Mesangial cell (primary cell): ENCODE results near the gene ABCC10. TPM values are rescaled to one million over a fixed set of nuclear protein-coding genes. Genes with fewer than 3 reads are reported as not detected.

ENCODE experiments used
- total RNA-seq: library from RNA; depleted of rRNA; stranded (reverse); fragments of >200 nt; gene quantifications from 2 replicates; pipeline ENCODE4 v1.2.3, GENCODE V29; 2015

The ABCC10 gene
- 23.5 and 32.1 TPM in 2 replicates for total RNA-seq

GRCh38 chr6:43427406-43428111 is at the start of gene ABCC10:
ABCC10 (plus strand) TSS chr6:43427541; CDS start chr6:43427979, 438 bp downstream.

GRCh38 chr6:43455531-43456428 is 28.4 kb downstream of the ABCC10 start, which contains the start of gene DLK2:
DLK2 (minus strand) TSS chr6:43455548; CDS start chr6:43454825, 723 bp downstream.

GRCh38 chr6:43477235-43478007 is 50.1 kb downstream of the ABCC10 start, which contains the start of gene TJAP1:
TJAP1 (plus strand) TSS chr6:43477570; CDS start chr6:43499002, 21,432 bp downstream.

Other genes starting within 250 kb of the ABCC10 start
- 14.0 and 39.3 TPM in 2 replicates for gene CUL9, start 245.3 kb upstream of the ABCC10 start, total RNA-seq
- 90.3 and 107 TPM in 2 replicates for gene DNPH1, start 198.1 kb upstream of the ABCC10 start, total RNA-seq
- gene TTBK1, start 184.1 kb upstream of the ABCC10 start, total RNA-seq: under 0.01 and 0.13 TPM in 2 replicates
- gene SLC22A7, start 129.3 kb upstream of the ABCC10 start, total RNA-seq: not detected in 2 replicates
- gene CRIP3, start 118.7 kb upstream of the ABCC10 start, total RNA-seq: not detected in 2 replicates
- 7.7 TPM in 2 replicates for gene ZNF318, start 57.9 kb upstream of the ABCC10 start, total RNA-seq
- gene DLK2, start 28.0 kb downstream of the ABCC10 start, total RNA-seq: 0.38 and 1.3 TPM in 2 replicates
- gene TJAP1, start 50.0 kb downstream of the ABCC10 start, total RNA-seq: 15.3 and 20.3 TPM in 2 replicates
- gene LRRC73, start 82.8 kb downstream of the ABCC10 start, total RNA-seq: under 0.01 and 1.4 TPM in 2 replicates
- gene YIPF3, start 89.4 kb downstream of the ABCC10 start, total RNA-seq: 93.5 and 107 TPM in 2 replicates
- gene POLR1C, start 89.5 kb downstream of the ABCC10 start, total RNA-seq: 17.5 and 24.8 TPM in 2 replicates
- gene XPO5, start 148.5 kb downstream of the ABCC10 start, total RNA-seq: 29.2 and 46.4 TPM in 2 replicates
- gene POLH, start 148.6 kb downstream of the ABCC10 start, total RNA-seq: 11.3 and 22.2 TPM in 2 replicates
- gene GTPBP2, start 201.7 kb downstream of the ABCC10 start, total RNA-seq: 48.9 and 52.5 TPM in 2 replicates
- gene MAD2L1BP, start 208.3 kb downstream of the ABCC10 start, total RNA-seq: 40.6 and 44.0 TPM in 2 replicates
- gene RSPH9, start 217.5 kb downstream of the ABCC10 start, total RNA-seq: 0.16 and 0.89 TPM in 2 replicates